ENCODE measurements around the gene ERGIC2. TPM values are rescaled to one million over a fixed set of nuclear protein-coding genes. Genes with fewer than 3 reads are reported as not detected.
"Not testable (repeated sequence)": the region's sequence is repeated elsewhere in the genome, so short reads cannot be mapped to it uniquely, and the experiment has no call there.

Gene ERGIC2
- total RNA-seq, 1 experiment from 2014 or later = 69.8 TPM

GRCh38 chr12:29385194-29385593, 4.2 kb upstream of the ERGIC2 start:
- H2AFZ ChIP-seq (ENCODE audit: low read length); H4K20me1 ChIP-seq (ENCODE audit: control insufficient read depth, insufficient read depth, insufficient read length); H2BK5ac ChIP-seq (ENCODE audit: insufficient read length, low read length); H4K8ac ChIP-seq (replicated peaks; ENCODE audit: insufficient read length, low read depth, low read length); H3K18ac ChIP-seq (ENCODE audit: insufficient read length, low read depth, low read length); H2BK120ac ChIP-seq (ENCODE audit: low read depth, low read length, poor library complexity, severe bottlenecking); DNase-seq; H3K4me3 Mint-ChIP-seq; H2AK5ac ChIP-seq (ENCODE audit: insufficient read length, low read length); H3K23ac ChIP-seq (ENCODE audit: insufficient read length, low read depth, low read length); H3K79me2 ChIP-seq (ENCODE audit: insufficient read depth, low read length); H3K14ac ChIP-seq (ENCODE audit: insufficient read depth, low read length); H4K91ac ChIP-seq (ENCODE audit: insufficient read length, low read depth, low read length); H3K4me1 ChIP-seq (ENCODE audit: insufficient read depth, low read length); H3K27me3 Mint-ChIP-seq (ENCODE audit: low read depth); H3K36me3 Mint-ChIP-seq (ENCODE audit: insufficient read depth in 1 of 3, low read depth in 3 of 3); H3K56ac ChIP-seq (ENCODE audit: insufficient read length, low read depth, low read length); H3K9me3 Mint-ChIP-seq; H2BK20ac ChIP-seq (ENCODE audit: low read depth, low read length, poor library complexity, severe bottlenecking); H3K27ac ChIP-seq (ENCODE audit: insufficient read length, low read depth, low read length); H2BK12ac ChIP-seq (ENCODE audit: insufficient read length, low read depth, low read length); H3T11ph ChIP-seq (ENCODE audit: low read length); H3K9ac ChIP-seq (ENCODE audit: extremely low read depth, insufficient read length, low read length); H3K27ac Mint-ChIP-seq; H3K4me1 Mint-ChIP-seq; H3K27me3 ChIP-seq (ENCODE audit: insufficient read depth, low read length); H3K4ac ChIP-seq (ENCODE audit: low read depth, low read length); H3K79me1 ChIP-seq (ENCODE audit: insufficient read depth, low read depth, low read length, poor library complexity, severe bottlenecking); H3K23me2 ChIP-seq (ENCODE audit: insufficient read length, low read depth, low read length, poor library complexity, severe bottlenecking); H3K9me3 ChIP-seq (ENCODE audit: control insufficient read depth, low read depth, low read length); H2BK15ac ChIP-seq (ENCODE audit: low read depth, low read length); H4K5ac ChIP-seq (ENCODE audit: insufficient read length, low read depth, low read length); H3K4me2 ChIP-seq (ENCODE audit: insufficient read depth, insufficient read length, low read length): not testable (repeated sequence)
- no CpG with 5 or more reads among the region's 17 CpGs for WGBS (ENCODE audit: extremely low coverage, insufficient read length, low lambda C conversion rate)
